Ishikawa (cell line): ENCODE data around the gene TCL1B.

Source experiments
- CEBPB ChIP-seq: IDR thresholded peaks from 2 replicates; pipeline ENCODE4 v1.6.1; 2012
- CREB1 ChIP-seq: IDR thresholded peaks from 2 replicates; pipeline ENCODE4 v1.6.1; 2012; ENCODE audit warnings: low read depth
- EGR1 ChIP-seq: IDR thresholded peaks from 2 replicates; pipeline ENCODE4 v1.6.1; 2012
- EP300 ChIP-seq: IDR thresholded peaks from 2 replicates; pipeline ENCODE4 v1.6.1; 2012; ENCODE audit warnings: borderline replicate concordance
- FOXM1 ChIP-seq: IDR thresholded peaks from 2 replicates; pipeline ENCODE4 v1.6.1; 2012; ENCODE audit warnings: low read depth, borderline replicate concordance
- MAX ChIP-seq: IDR thresholded peaks from 2 replicates; pipeline ENCODE4 v1.6.1; 2012
- NFIC ChIP-seq: IDR thresholded peaks from 2 replicates; pipeline ENCODE4 v1.6.1; 2012
- RAD21 ChIP-seq: IDR thresholded peaks from 2 replicates; pipeline ENCODE4 v1.6.1; 2012; ENCODE audit warnings: low read depth
- REST ChIP-seq: IDR thresholded peaks from 2 replicates; pipeline ENCODE4 v1.6.1; 2012; ENCODE audit warnings: low read depth, mild to moderate bottlenecking
- TAF1 ChIP-seq: IDR thresholded peaks from 2 replicates; pipeline ENCODE4 v1.6.1; 2012; ENCODE audit warnings: low read depth, mild to moderate bottlenecking
- TCF12 ChIP-seq: IDR thresholded peaks from 2 replicates; pipeline ENCODE4 v1.6.1; 2012; ENCODE audit warnings: low read depth
- TEAD4 ChIP-seq: IDR thresholded peaks from 2 replicates; pipeline ENCODE4 v1.6.1; 2012
- USF1 ChIP-seq: IDR thresholded peaks from 2 replicates; pipeline ENCODE4 v1.6.1; 2012
- YY1 ChIP-seq: IDR thresholded peaks from 2 replicates; pipeline ENCODE4 v1.6.1; 2012; ENCODE audit warnings: low read depth
- ZBTB7A ChIP-seq: IDR thresholded peaks from 2 replicates; pipeline ENCODE4 v1.6.1; 2012; ENCODE audit warnings: low read depth

TCL1B gene

GRCh38 chr14:95722525-95723190, 36.4 kb downstream of the TCL1B start:
- TF ChIP-seq FOXM1: no peak
- no peak for TF ChIP-seq EGR1

- TF ChIP-seq FOXM1 (no peak), TAF1 (no peak), ZBTB7A (no peak), NFIC (no peak), EP300 (no peak), EGR1 (no peak), REST (no peak), RAD21 (no peak), USF1 (no peak), CREB1 (no peak), TCF12 (no peak), CEBPB (no peak)
Observed at GRCh38 chr14:95725685-95726336, 39.6 kb downstream of the TCL1B start.

- TF ChIP-seq YY1 (no peak), CREB1 (no peak), USF1 (no peak), ZBTB7A (no peak), CEBPB (no peak), RAD21 (no peak), MAX (no peak), EGR1 (no peak), NFIC (no peak), TEAD4 (no peak), REST (no peak), FOXM1 (no peak), TCF12 (no peak), EP300 (no peak), TAF1 (no peak)
Observed at GRCh38 chr14:95727056-95727700, 41.0 kb downstream of the TCL1B start.

- 0 out of 2 replicates have a peak, but pooled peaks have one; percentile 37 for TF ChIP-seq REST
Observed at GRCh38 chr14:95729402-95730028, 43.3 kb downstream of the TCL1B start.

- TF ChIP-seq FOXM1 (no peak), EP300 (no peak), ZBTB7A (no peak), EGR1 (no peak), USF1 (no peak), CEBPB (no peak), TEAD4 (no peak), MAX (no peak), TCF12 (no peak), RAD21 (no peak), YY1 (no peak)
Observed at GRCh38 chr14:95730126-95730525, 43.9 kb downstream of the TCL1B start.
